HG03175 (cell line): ENCODE data around the gene CDKAL1.

Experiments
- ATAC-seq: cut with Tn5 transposase; IDR thresholded peaks from one replicate; pipeline ENCODE4 v1.9.1; 2021; ENCODE audit warnings: mild to moderate bottlenecking, moderate library complexity; ENCODE audit not compliant: unreplicated experiment

The CDKAL1 gene

DNA sequence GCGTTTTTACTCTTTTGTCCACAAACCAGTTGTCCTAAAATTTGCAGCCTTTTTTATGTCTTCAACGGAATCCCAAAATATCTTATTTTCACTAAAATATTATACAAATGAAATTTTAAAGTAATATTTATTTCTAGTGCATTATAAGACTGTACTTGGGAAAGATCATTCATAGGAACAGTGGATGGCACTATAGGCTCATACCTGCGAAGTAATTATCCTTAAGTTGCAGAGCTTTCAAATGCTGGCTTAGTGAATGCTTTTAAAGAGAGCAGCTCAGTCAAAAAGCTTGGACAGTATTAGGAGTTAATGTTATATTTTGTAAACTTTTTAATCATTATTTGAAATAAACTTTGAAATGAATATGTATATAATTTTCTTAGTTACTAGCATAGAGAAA is 254.9 kb downstream of the CDKAL1 start:
- ATAC-seq, result no peak

- no peak for ATAC-seq
Observed at GRCh38 chr6:20790032-20790791, 256.0 kb downstream of the CDKAL1 start.

- no peak for ATAC-seq
Observed at GRCh38 chr6:20791074-20791473, 256.8 kb downstream of the CDKAL1 start.

GRCh38 chr6:20791944-20792343 is 257.7 kb downstream of the CDKAL1 start:
- ATAC-seq, result no peak

DNA sequence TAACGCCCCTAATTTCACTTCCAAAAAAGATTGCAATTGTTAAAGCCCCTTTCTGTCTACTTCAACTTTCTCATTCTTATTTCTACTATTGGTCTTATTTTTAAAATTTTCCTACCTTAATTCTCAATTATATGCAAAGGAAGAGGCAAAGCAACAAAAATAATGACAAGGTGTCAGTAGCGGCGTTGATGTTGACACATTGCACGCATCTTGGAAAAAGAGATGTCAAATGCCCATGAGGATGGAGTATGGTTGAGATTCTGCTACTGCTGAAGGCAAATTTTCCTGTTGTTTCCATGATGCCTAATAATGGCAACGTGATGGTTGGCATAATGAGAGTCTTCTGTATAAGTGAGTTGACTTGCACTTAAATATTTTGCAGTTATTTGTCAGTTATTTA is 258.9 kb downstream of the CDKAL1 start:
- no peak for ATAC-seq

DNA sequence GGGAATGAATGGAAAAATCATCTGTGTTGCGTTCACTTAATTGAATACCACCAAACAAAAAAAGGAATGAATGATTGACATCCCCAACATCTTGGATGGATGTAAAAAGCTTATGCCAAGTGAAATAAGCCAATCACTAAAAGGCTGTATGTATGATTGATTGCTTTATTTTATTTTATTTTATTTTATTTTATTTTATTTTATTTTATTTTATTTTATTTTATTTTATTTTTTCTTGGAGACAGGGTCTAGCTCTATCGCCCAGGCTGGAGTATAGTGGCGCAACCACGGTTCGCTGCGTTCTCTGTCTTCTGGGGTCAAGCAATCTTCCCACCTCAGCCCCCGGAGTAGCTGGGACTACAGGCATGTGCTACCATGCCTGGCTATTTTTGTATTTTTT is 263.3 kb downstream of the CDKAL1 start:
- ATAC-seq, result no peak

GRCh38 chr6:20800229-20800628 is 266.0 kb downstream of the CDKAL1 start:
- ATAC-seq, result no peak

- no peak for ATAC-seq
Observed at GRCh38 chr6:20800653-20801052, 266.4 kb downstream of the CDKAL1 start.

DNA sequence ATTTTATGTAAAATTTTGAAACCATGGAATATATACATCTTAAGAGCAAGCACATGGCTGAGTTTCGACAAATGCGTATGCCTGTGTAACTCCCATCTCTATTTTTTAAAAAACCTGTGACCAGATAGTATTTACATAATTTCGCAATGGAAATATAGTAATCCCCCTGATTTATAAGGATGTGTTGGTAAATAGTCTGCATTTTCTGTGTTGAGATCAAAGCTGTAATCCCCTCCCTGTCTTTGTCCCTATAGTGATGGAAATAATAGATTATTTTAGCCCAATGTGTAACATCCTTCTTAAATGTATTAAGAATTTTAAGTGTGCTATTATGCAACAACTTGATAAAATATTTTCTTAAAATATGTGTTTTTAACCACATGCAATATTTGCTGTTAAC is 267.3 kb downstream of the CDKAL1 start:
- no peak for ATAC-seq

- ATAC-seq, result no peak
Observed at GRCh38 chr6:20802596-20802995, 268.3 kb downstream of the CDKAL1 start.

DNA sequence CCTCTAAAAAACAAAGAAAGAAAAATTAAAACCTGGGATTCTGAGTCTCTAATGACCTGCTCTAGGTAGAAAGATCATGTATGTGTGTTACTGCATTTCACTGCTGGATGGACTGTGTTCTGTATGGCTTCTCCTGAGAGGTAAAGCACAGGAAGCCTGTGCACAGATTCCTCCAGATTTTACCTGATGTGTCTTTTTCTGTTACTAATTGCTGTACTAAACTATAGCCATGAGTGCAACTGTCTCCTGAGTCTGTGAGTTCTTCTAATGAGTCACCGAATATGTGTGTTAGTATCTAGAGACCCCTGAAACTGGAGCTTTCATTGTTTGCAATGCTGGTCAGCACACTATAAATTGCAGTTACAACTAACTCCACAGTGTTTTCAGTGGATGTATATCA is 270.8 kb downstream of the CDKAL1 start:
- ATAC-seq, result peak; percentile 50

- ATAC-seq, result no peak
Observed at GRCh38 chr6:20806669-20807068, 272.4 kb downstream of the CDKAL1 start.

DNA sequence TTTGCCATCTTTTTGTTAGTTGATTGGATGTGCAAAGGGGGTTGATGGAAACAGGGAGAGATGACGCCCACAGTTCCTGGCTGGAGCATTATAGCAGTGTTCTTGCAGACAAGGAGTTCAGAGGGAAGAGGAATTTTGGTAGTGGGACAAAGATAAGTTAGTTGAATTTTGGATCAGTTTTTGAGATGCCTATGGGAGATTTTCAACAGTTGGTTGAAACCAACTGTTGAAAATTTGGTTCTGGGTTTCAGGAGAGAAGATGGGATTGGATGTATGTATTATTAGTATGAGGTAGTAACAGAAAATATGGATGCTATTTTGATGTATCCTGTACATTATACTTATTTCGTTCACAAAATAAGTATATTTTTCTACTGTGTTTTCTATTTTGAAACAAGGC is 274.2 kb downstream of the CDKAL1 start:
- ATAC-seq, result no peak

- ATAC-seq, result no peak
Observed at GRCh38 chr6:20808924-20809323, 274.7 kb downstream of the CDKAL1 start.

DNA sequence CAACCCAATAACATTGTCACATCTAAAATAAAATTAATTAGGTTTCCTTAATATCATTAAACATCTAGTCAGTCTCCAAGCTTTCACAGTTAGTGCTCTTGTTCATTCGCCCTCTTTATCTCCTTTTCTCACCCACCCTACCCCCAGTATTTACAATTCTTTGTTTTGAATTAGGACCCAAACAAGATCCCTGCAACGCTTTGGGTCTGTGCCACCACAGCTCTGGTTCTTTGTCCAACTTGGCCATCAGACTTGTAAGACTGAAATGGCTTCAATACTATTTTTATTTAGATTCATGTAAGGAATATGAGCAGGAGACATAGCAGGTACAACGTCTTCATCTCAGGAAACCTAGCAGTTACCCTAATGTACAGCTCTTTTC is 276.5 kb downstream of the CDKAL1 start:
- ATAC-seq, result no peak

- no peak for ATAC-seq
Observed at GRCh38 chr6:20811109-20811761, 277.0 kb downstream of the CDKAL1 start.

- ATAC-seq, result no peak
Observed at GRCh38 chr6:20812776-20813175, 278.5 kb downstream of the CDKAL1 start.

DNA sequence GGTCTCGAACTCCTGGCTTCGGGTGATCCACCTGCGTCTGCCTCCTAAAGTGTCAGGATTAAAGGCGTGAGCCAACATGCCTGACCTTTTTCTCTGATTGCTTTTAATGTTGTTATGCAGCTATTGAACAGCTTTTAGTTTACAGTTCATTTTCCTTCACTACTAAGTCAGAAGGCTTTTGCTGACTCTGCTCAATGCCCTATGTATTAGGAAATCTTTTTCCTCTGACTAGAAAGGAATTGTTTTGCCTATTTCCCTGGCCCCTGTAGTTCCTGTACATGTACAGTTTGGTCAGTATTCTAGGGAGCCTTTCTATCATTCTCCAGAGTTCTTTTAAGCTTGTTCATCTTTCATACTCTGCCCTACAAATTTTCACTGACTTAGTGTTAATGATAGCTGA is 280.2 kb downstream of the CDKAL1 start:
- no peak for ATAC-seq

- ATAC-seq, result no peak
Observed at GRCh38 chr6:20816126-20816525, 281.9 kb downstream of the CDKAL1 start.

GRCh38 chr6:20817806-20818320 is 283.6 kb downstream of the CDKAL1 start:
- ATAC-seq, result no peak

GRCh38 chr6:20819774-20820400 is 285.6 kb downstream of the CDKAL1 start:
- ATAC-seq, result no peak

DNA sequence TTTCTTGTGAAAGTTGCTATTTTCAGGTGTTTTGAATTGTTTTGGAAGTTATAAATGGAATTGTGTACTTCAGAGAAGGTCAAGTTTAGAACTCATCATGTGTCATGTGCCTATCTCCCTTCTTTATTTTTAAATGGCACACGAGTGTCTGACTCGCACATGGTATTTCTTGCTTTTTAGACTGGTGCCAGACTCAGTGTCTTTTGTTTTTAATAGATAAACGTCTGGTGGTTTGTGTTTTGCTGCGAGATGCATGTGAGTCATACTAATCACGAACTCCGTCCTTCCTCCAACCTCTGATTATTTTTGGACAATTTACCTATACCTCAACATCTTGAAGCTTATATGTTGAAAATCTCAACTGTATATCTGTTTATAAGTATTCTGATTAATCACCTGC is 292.1 kb downstream of the CDKAL1 start:
- no peak for ATAC-seq
